HG02884 (cell line): ENCODE results near the gene PBX4.

Experiments
- ATAC-seq: cut with Tn5 transposase; IDR thresholded peaks from one replicate; pipeline ENCODE4 v1.9.1; 2021; ENCODE audit warnings: mild to moderate bottlenecking, moderate library complexity; ENCODE audit not compliant: unreplicated experiment

The PBX4 gene

DNA sequence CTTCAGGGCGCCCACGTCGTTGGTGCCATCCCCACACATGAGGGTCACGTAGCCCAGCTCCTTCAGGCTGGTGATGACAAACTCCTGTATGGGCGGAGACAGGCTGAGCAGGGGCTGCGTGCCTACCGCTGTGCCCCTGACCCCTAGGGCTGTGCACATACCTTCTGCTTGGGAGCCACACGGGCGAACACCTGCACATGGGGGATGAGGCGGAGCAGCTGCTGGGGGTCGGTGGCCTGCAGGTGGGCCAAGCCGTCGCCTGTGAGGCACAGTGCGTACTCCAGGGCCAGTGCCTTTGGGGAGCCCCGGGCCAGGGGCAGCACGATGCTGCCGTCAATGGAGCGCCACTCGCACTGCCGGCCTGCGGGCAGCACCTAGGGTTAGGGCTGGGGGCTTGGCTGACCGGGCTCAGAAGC is 31.1 kb upstream of the PBX4 start:
- ATAC-seq: no peak

DNA sequence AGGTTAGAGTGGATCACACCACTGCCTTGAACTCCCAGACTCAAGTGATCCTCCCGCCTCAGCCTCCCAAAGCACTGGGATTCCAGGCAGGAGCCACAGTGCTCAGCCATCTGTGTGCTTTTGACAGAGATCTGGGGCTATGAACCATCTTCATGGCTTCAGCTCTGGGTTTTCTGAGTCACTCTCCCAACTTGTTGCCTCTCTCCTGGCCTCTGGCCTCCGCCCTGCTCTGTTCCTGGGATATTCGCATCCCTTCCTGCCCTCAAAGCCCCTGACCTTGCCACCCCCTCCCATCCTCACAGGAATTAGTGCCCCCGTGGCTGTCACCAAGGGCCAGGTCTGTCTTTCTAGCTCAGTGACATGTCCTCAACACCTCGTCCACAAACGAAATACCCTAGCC is 30.7 kb upstream of the PBX4 start:
- ATAC-seq: no peak

DNA sequence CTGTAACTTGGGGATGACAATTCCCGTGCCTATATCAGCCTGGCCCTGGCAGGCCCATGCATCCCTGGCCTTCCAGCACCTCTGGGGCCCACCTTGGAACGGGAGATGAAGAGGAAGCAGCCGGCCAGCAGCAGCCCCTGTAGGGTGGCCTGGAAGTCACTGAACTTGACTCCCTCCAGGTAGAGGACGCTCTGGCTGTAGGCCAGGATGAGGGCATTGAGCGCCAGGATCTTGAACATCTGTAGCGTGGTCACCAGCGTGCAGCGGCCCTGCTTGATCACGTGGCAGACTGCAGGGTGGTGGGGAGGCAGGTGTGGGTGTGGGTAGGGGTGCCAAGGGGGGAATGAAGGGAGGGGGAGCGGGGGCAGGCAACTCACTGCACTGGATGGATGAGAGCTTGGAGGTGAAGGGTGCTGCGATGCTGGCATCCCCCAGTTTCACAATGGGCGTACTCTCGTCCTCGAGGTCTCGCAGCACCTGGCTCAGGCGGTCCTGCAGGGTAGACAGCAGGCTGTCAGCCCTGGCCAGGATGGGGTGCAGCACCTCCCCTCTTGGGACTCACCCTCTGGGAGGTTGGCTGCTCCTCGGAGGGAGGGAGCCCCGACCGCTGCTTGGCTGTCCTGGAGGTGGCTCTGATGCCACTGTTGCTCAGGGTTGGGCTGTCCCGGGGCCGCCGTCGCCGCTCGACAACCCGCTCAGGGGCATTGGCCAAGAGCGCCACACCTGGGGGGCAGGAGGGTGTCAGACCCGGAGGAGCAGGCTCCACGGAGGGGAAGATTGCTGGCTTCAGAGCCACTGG is 28.7 kb upstream of the PBX4 start:
- no peak for ATAC-seq

DNA sequence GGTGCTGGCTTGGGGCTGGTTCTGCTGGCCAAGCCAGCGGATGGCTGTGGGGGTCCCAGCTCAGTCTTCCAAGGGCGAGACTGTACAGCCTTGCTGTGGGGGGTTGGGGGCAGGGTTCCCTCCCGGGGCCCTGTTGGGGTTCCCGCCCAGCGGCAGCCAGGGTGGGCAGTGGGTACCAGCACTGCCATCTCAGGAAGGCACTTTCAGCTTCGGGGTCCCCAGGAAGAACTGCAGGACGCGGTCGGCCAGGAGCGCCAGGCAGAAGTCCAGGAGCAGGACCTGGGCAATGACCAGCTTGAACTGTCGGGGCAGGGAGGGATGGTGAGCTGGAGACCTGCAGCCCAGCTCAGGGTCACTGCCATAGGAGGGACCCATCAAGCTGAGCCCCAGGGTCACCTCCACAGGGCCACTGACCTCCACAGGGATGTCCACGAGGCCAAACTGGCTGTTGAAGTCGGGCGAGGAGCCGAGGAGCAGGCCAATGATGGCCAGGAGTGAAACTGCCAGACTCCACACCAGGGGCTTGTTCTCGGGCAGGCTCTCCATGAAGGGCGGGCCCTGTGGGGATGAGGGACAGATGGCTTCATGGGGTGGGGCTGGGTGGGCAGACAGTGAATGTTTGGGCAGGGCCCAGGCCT is 26.9 kb upstream of the PBX4 start:
- ATAC-seq: no peak

DNA sequence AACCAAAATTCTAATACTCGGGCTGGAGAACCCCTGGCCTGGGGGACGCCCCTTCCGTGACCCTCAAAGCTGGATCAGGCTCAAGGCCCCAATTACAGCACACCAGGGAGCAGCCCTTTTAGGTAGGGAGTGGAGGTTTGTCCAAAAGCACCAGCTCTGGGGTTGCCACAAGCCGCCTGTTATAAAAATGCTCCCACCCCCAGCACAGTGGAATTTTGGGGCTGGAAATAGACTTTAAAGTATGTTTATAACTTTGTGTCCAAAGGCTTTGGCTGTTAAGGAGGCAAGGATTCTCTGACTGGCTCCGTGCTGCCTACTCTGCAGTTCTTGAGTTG is 25.5 kb upstream of the PBX4 start:
- ATAC-seq: no peak

DNA sequence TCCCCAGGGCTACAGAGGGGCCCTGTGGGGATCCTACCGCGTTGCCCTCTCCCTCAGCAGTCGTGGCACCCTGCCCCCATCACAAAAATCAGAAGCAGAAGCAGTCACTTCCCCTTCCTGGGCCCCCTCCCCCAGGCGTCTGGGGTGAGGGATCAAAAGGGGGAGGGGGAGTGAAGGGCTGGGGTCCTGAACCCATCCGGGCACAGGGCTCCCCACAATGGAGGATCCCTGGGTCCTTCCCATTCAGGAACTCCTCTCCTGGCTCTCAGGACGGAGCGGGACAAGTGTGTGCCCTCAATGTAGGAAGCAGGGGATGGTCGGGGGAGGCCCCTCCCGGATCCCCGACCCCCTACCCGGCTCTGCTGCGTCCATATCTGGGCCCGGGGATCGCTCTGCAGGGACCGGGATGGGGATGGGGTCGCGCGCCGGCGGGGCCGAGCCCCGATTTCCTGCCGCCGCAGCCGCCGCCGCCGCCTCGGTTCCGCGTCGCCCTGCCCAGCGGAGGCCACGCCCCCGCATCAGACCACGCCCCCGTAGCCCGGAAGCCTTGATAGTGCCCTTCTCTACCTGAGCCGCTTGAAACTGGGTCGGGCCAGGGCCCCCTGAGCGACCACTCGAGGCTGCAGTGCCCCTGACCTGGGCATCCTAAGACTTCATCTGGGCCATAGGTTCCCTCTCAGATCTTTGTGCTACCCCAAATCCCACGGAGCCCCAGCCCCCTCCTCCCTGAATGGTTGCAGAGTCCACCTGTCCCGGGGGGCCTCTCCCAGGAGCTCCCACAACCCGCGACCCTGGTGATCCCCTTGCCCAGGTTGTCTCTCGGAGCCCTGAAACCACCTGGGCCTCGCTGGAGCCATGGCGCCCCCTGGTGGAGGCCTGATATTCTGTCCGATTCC is 24.9 kb upstream of the PBX4 start, which contains the start of gene GMIP:
GMIP (minus strand) TSS at position 500 of the 896 bp plus-strand sequence; CDS start at position 372, 128 bp downstream.
- ATAC-seq: peak; percentile 60

DNA sequence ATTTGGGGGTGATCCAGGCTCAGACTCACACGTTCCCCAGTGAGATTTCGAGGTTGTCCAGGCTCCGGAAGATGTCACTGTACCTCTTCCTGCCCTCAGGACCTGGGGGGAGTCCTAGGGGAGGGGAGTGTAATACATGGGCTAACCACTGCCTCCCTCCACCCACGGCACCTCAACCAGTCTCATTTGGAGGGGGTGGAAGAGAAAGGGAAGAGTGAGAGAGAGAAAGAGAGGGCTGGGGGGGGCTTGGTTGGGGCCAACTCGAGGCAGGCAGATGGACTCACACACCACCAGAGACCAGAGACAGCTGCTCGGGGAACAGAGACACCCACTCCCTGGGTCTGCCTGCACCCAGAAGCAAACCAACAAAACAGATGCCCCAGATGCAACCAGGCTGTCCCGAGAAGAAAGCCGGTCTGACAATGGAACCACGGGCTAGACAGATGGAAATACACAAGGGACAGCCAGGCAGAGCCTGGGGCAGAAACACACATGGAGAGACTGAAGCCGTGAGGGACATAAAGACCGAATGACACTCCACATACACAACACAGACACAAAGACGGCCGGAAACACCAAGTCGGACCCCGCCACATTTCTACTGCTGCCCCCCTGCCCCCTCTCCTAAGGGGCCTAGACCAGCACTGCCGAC is 24.1 kb upstream of the PBX4 start:
- peak; percentile 38 for ATAC-seq

DNA sequence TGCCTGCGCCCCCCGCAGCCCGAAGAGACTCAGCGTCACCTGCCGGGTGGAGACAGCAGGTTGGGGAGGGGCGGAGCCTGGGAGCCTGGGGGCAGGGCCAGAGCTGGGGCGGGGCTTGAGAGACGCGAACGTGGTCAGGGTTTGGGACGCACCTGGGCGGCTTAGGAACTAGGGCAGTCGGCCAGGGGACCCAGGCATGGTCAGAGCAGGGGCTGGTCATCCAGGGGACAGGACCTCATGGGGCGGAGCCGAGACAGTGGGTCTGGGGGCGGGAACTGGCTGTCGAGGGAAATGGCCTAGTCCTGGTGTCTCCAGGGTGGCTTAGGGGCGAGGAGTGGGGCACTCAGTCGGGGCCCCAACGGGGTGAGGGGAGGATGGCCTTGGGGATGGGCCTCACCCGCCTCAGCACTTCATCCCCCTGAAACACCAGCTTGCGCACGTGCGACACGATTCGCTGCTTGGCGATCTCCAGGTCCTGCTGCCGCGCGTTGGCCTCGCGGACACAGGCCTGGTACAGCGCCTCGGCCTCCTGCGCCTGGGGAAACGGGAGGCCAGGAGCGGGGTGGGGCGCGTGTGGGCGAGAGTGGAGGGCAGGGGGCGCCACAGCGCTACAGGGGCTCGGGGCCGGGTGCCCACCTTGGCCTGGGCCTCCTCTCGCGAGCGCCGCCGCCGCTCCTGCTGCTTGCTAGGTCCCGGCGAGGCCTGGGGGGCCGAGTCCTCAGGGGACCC is 19.2 kb upstream of the PBX4 start:
- no peak for ATAC-seq

DNA sequence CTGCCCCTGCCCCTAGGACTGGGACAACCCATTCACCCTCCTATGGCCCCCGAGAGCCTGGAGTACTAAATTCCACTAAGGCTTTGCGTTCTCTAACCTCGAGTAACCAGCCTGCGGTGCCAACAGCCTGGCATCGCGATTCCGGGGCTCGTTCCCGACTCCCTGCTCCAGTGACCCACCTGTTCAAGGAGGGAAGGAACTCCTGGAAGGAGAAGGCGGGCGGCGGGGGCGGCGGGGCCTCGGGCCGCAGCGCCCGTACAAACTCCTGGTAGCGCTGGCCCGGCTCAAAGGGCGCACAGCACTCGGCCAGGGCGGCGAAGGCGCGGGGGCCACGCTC is 18.7 kb upstream of the PBX4 start:
- ATAC-seq: no peak

DNA sequence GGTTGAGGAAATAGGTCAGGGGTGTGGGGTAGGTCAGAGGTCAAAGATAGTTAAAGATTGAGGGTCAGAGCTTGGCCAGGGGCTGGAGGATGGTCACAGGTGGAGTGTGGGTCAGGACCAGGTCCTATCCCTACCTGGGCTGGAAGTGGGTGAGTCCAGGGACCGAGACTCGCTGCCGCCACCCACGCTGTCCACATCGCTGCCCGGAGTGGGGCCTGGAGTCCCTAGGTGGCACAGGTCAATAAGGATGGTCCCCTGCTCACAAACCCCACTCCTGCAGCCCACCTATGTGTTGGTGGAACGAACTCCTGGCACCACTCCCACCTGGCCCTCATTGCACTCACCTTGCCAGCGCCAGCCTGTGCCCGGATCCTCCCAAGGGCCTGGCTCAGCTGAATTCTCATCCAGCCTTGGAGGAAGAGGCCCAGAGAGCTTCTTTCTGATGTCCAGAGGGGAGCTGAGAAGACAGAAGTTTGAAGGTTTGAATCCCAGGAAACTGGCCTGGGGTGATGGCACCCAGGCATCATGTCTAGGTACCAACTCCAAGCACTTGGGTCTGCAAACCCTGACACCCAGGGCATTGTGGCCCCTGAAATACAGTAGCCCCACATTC is 18.2 kb upstream of the PBX4 start:
- ATAC-seq: no peak

DNA sequence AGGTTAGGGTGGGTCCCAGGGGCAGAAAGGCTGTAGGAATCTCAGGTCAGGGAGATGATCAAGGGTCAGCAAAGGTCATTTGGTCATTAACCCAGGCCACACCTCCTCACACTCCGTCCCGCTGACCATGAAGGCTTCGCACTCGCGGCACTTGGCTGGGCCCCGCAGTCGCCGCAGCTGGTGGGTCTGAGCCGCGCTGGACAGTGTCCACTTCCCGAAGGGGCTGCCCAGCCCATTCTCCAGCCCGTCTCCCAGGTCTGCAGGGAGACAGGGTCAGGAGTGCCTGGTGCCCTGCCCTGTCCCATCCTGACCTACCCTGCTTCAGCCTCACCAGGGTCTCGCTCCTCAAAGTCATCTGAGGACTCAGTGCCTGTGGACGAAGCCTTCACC is 16.8 kb upstream of the PBX4 start:
- no peak for ATAC-seq

DNA sequence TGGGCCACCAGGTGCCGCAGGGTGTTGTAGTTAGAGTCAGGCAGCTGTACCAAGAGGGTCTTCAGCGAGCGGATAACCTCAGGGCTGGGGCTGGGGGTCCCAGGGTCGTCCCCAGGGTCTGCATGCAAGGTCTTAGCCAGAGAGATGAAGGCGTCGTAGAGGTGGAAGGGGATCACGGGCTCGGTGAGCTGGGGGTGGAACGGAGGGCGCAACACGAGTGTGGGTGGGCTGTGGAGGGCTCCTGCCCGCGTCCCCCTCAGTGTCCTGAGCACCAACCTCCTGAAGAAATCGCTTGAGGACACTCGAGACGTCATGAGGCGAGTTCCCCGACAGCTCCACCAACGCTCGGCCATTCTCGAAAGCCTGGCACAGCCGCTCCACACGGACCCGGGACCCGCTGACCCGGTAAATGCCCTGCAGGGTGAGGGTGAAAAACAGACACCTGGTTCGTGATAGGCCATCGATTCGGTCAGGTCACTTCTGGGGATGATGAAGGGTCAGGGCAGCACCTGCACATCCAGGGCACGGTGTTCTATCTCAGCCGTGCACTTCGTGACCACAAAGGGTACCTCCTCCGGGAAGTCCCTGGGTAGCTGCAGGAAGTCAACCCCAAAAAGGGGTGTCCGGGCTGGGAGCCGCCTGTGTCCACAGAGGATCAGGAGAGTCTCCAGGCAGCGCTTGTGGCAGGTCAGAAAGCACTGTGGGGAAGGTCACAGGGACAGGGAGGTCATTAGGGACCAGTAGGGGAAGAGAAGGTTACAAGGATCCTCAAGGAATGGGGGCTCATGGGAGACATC is 16.2 kb upstream of the PBX4 start:
- no peak for ATAC-seq

DNA sequence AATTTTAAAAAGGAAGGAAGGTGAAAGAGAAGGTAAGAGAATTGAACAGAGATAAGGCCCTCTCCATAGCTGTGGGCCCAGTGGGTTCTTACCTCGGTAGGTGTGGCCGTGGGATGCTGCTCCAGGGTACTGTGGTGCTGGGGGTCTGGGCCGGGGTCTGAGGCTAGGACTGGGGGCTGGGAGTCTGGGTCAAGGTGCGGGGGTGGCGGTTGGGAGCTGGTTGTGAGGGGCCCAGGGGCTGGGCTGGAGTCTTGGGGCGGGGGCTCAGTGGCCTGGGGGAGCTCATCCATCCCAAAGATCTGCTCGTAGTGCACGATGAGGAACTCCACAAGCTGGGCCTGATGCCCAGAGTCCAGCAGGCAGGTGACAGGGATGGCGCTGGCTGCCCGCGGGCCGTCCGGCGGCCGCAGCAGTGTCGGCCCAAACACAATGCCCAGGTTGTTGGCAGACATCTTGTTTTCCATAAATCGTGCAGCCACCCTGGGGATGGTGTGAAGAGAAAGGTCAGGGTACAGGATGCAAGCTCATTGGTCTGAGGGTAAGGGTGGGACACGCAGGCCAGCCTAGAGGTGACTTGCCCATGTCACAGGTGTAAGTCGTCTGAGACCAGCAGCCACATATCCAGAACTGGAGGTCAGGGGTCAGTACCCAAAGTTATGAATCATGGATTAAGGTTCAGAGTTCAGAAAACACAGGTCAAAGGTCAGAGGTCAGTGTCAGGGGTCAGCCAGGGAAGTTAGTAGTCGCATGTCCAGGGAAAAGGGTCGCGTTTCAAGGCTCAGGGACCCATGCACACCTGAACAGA is 15.4 kb upstream of the PBX4 start:
- ATAC-seq: no peak

DNA sequence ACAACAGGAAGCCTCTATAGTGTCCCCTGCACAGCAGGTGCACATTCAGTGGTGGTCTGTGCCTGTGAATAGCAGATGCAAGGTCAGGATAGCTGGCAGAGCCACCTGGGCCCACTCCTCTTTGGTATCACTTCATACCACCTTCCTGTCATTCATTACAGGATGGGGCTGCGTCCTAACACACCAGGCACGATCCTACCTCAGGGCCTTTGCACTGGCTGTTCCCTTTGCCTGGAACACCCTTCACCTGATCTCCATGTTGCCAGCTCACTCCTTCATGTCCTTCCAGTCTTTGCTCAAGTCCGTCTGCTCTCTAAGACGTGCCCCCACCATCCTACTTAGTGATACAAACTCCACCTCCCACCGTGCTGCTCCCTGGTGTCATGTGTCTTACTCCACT is 14.2 kb upstream of the PBX4 start:
- ATAC-seq: no peak

DNA sequence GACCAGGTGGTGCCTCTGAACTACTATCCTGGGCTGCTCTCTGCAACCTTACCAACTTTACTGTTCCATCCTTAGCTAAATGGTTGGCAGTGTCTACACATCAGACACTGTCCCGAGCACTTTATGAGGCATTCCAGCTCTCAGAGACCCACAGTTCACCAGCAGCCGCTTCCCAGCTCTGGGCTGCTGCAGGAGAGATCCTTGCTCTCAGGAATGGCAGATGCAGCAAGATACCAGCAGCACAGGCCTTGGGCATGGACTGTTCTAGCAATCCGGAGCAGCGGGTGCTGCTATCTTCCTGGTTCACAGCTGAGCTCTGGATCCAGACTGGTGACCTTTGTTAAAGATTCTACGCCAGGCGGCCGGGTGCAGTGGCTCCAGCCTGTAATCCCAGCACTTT is 12.9 kb upstream of the PBX4 start:
- ATAC-seq: no peak

DNA sequence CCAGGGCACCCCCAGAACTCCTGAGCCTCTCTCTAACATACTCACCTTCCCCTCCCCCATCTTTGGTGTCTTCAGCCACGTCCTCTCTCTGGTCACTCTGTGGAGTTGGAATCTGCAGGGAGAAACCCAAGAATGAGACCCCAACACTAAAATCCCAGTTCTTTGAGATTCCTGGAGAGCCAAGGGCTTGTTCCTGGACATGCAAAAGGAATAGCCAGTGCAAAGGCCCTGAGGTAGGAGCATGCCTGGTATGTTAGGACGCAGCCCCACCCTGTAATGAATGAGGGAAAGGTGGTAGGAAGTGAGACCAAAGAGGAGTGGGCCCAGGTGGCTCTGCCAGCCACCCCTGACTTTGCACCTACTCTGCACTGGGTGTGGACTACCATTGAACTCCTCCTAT is 11.9 kb upstream of the PBX4 start:
- no peak for ATAC-seq

DNA sequence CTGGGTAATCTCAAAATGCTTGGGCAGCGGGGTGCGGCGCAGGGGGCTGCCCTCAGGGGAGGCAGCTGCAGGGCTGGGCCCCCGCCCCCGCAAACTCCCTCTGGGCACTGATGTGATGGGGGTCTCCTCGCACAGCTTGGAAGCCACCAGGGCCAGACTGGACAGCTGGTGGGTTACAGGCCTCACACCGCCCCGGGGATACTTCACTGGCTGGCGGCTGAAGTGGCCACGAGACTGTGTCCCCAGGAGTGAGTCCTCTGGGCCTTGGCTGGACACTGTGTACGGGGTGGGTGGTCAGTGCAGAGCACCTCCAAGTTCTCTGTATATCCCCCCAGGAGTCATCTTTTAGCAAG is 11.6 kb upstream of the PBX4 start:
- ATAC-seq: no peak

DNA sequence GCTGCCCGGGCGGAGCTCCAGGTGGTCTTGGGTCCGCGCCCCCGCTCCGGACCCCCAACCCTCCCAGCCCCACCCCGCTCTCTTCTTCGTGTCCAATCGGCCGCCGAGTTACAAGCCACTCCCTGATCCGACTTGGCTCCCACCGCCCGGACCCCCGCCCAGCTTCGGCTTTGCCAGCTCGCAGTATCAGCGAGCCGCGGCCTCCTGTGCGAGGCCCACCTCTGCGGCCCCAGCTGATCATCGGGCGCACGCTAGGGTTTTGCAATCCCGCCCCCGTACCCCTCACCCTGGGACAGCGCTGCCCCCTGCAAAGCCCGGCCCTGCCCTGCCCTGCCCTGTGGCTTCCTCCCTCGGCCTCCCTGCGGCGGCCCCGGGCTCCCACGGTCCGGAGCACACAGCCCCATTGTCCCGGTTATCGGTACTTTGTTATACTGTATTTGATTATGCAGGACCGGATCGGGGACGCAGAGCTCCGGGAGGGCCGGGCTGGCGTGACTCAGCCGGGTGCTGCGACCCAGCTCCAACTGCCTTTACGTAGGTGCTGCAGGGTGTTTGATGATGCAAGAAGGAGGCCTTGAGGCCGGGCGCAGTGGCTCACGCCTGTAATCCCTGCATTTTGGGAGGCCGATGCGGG is 10.1 kb upstream of the PBX4 start:
- ATAC-seq: no peak
